Measurements from ENCODE around the gene KIAA0930. TPM values are rescaled to one million over a fixed set of nuclear protein-coding genes. Genes with fewer than 3 reads are reported as not detected.
A peak's percentile ranks its signal among the peaks of the same experiment; 100 is the strongest.
"Not testable (repeated sequence)": the region's sequence is repeated elsewhere in the genome, so short reads cannot be mapped to it uniquely, and the experiment has no call there.

KIAA0930 gene
- total RNA-seq, 4 donors from 2014 or later: 18.0 to 51.2 (median 25.1) TPM

- peak; percentile 88 for DNase-seq
- WGBS, 2 donors (ENCODE audit: low coverage in 1 of 2): 13% methylated on average over 28 of the region's 46 CpGs; no CpG with 5 or more reads in 1 of the 2 donors
- TF ChIP-seq POLR2A (IDR thresholded peaks at IDR 0.05) (no peak), CTCF (IDR thresholded peaks at IDR 0.05) (no peak), EP300 (IDR thresholded peaks at IDR 0.05; ENCODE audit: low read depth) (no peak), POLR2AphosphoS5 (IDR thresholded peaks at IDR 0.05) (no peak)
- no peaks in the 10 kb centered on the region for H3K9me3 ChIP-seq
- intact Hi-C loops (cut with DNase I; ENCODE audit: low total_unique reads) (no loop called here), in situ Hi-C loops (cut with MboI; ENCODE audit: low pct_ligation_motif_present in 1 of 4, low pct_unique_long_range_greater_than_20kb in 1 of 4, low sequenced_read_pairs in 3 of 4) (no loop called here)
- H3K27ac ChIP-seq: no peak within 1 kb of the TSS
- H3K36me3 ChIP-seq: no peaks in the 10 kb centered on the region
- peak within 1 kb of the TSS in 3 of 4 donors; percentile 4 to 42 (median 16) for H3K4me3 ChIP-seq
- peaks cover 0 to 20% (median 8%) of the 10 kb centered on the region in 4 donors for H3K4me1 ChIP-seq
- peaks cover 6% of the 10 kb centered on the region for H3K27me3 ChIP-seq
Observed at GRCh38 chr22:45284705-45285262, 44.1 kb upstream of the KIAA0930 start, which contains the start of gene UPK3A. Gene UPK3A, plus strand, starts transcription at chr22:45284949. Its CDS starts 65 bp downstream, at chr22:45285014.

- H3K9me3 ChIP-seq: no peaks in the 10 kb centered on the region
- no peaks in the 10 kb centered on the region for H3K36me3 ChIP-seq
- H3K27ac ChIP-seq: peak overlapping the region in 1 of 4 donors; percentile 64
- no peak for DNase-seq
- intact Hi-C loops (cut with DNase I; ENCODE audit: low total_unique reads): no loop called here
- in situ Hi-C loops (cut with MboI; ENCODE audit: low pct_ligation_motif_present in 1 of 4, low pct_unique_long_range_greater_than_20kb in 1 of 4, low sequenced_read_pairs in 3 of 4): no loop called here
- H3K4me1 ChIP-seq: peaks cover 0 to 30% (median 16%) of the 10 kb centered on the region in 4 donors
- TF ChIP-seq POLR2A (IDR thresholded peaks at IDR 0.05): no peak
- no peak for TF ChIP-seq POLR2AphosphoS5 (IDR thresholded peaks at IDR 0.05)
- TF ChIP-seq CTCF (IDR thresholded peaks at IDR 0.05): no peak
- no peak for TF ChIP-seq EP300 (IDR thresholded peaks at IDR 0.05; ENCODE audit: low read depth)
- peaks cover 6% of the 10 kb centered on the region for H3K27me3 ChIP-seq
- WGBS, 2 donors (ENCODE audit: low coverage in 1 of 2): 71 to 74% methylated on average over 2 to 3 of the region's 3 CpGs
- H3K4me3 ChIP-seq: no peak overlapping the region
Observed at GRCh38 chr22:45281010-45281409, 40.3 kb upstream of the KIAA0930 start.

- in situ Hi-C loops (cut with MboI; ENCODE audit: low pct_ligation_motif_present in 1 of 4, low pct_unique_long_range_greater_than_20kb in 1 of 4, low sequenced_read_pairs in 3 of 4) (no loop called here), intact Hi-C loops (cut with DNase I; ENCODE audit: low total_unique reads) (no loop called here)
- 76 to 78% methylated on average over 3 of the region's 3 CpGs for WGBS, 2 donors (ENCODE audit: low coverage in 1 of 2)
- Histone ChIP-seq H3K4me1 (peaks cover 0 to 30% (median 16%) of the 10 kb centered on the region in 4 donors), H3K9me3 (no peaks in the 10 kb centered on the region), H3K27ac (peak overlapping the region; percentile 36 to 69 (median 58)), H3K4me3 (no peak overlapping the region), H3K36me3 (no peaks in the 10 kb centered on the region), H3K27me3 (peaks cover 6% of the 10 kb centered on the region)
- no peak for DNase-seq
- TF ChIP-seq POLR2A (IDR thresholded peaks at IDR 0.05) (no peak), CTCF (IDR thresholded peaks at IDR 0.05) (no peak), EP300 (IDR thresholded peaks at IDR 0.05; ENCODE audit: low read depth) (no peak), POLR2AphosphoS5 (IDR thresholded peaks at IDR 0.05) (no peak)
Observed at GRCh38 chr22:45280587-45280980, 39.9 kb upstream of the KIAA0930 start.

GRCh38 chr22:45278125-45278524 is 37.4 kb upstream of the KIAA0930 start:
- no peak overlapping the region for H3K27ac ChIP-seq
- in situ Hi-C loops (cut with MboI; ENCODE audit: low pct_ligation_motif_present in 1 of 4, low pct_unique_long_range_greater_than_20kb in 1 of 4, low sequenced_read_pairs in 3 of 4) (no loop called here), intact Hi-C loops (cut with DNase I; ENCODE audit: low total_unique reads) (no loop called here)
- no peaks in the 10 kb centered on the region for H3K9me3 ChIP-seq
- H3K4me3 ChIP-seq: no peak overlapping the region
- H3K27me3 ChIP-seq: no peaks in the 10 kb centered on the region
- H3K36me3 ChIP-seq: no peaks in the 10 kb centered on the region
- 92% methylated on average over 9 of the region's 9 CpGs; no CpG with 5 or more reads in 1 of the 2 donors for WGBS, 2 donors (ENCODE audit: low coverage in 1 of 2)
- no peak for DNase-seq
- peaks cover 0 to 28% (median 13%) of the 10 kb centered on the region in 4 donors for H3K4me1 ChIP-seq
- no peak for TF ChIP-seq POLR2A (IDR thresholded peaks at IDR 0.05)
- TF ChIP-seq POLR2AphosphoS5 (IDR thresholded peaks at IDR 0.05): no peak
- no peak for TF ChIP-seq CTCF (IDR thresholded peaks at IDR 0.05)
- no peak for TF ChIP-seq EP300 (IDR thresholded peaks at IDR 0.05; ENCODE audit: low read depth)

- H3K4me1 ChIP-seq: peaks cover 3 to 32% (median 16%) of the 10 kb centered on the region in 4 donors
- H3K27ac ChIP-seq; DNase-seq; in situ Hi-C loops (cut with MboI; ENCODE audit: low pct_ligation_motif_present in 1 of 4, low pct_unique_long_range_greater_than_20kb in 1 of 4, low sequenced_read_pairs in 3 of 4); H3K4me3 ChIP-seq; intact Hi-C loops (cut with DNase I; ENCODE audit: low total_unique reads); H3K36me3 ChIP-seq; H3K9me3 ChIP-seq; H3K27me3 ChIP-seq: not testable (repeated sequence)
- WGBS, 2 donors (ENCODE audit: low coverage in 1 of 2): 83 to 88% methylated on average over 7 of the region's 7 CpGs
Observed at GRCh38 chr22:45277720-45278119, 37.0 kb upstream of the KIAA0930 start.
